ENCODE data around the gene IL20RB.

- TF ChIP-seq, protein P1, sequence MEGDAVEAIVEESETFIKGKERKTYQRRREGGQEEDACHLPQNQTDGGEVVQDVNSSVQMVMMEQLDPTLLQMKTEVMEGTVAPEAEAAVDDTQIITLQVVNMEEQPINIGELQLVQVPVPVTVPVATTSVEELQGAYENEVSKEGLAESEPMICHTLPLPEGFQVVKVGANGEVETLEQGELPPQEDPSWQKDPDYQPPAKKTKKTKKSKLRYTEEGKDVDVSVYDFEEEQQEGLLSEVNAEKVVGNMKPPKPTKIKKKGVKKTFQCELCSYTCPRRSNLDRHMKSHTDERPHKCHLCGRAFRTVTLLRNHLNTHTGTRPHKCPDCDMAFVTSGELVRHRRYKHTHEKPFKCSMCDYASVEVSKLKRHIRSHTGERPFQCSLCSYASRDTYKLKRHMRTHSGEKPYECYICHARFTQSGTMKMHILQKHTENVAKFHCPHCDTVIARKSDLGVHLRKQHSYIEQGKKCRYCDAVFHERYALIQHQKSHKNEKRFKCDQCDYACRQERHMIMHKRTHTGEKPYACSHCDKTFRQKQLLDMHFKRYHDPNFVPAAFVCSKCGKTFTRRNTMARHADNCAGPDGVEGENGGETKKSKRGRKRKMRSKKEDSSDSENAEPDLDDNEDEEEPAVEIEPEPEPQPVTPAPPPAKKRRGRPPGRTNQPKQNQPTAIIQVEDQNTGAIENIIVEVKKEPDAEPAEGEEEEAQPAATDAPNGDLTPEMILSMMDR (IDR thresholded peaks at IDR 0.05), result no peak
- no peak for TF ChIP-seq POLR2A (IDR thresholded peaks at IDR 0.05)
These were observed 1.2 kb downstream of the IL20RB start for GRCh38 chr3:136958939-136959338.

Data from adrenal gland (tissue), 5 donors.